ENCODE results near the gene ARMC5.

GRCh38 chr16:31451201-31451600 is 8.1 kb upstream of the ARMC5 start:
- TF ChIP-seq POLR2AphosphoS5 (IDR thresholded peaks at IDR 0.05; ENCODE audit: low read depth, low read length), result no peak
- TF ChIP-seq POLR2A (IDR thresholded peaks at IDR 0.05; ENCODE audit: low read depth, low read length), result no peak
